HG03196 (cell line): ENCODE data around the gene CPSF4L.

Experiments used
- ATAC-seq: cut with Tn5 transposase; IDR thresholded peaks from one replicate; pipeline ENCODE4 v1.9.1; 2021; ENCODE audit not compliant: unreplicated experiment

CPSF4L gene

GRCh38 chr17:73232587-73233373 lies 28.9 kb downstream of the CPSF4L start:
- ATAC-seq = peak; percentile 21

- ATAC-seq = peak; percentile 87
Observed at GRCh38 chr17:73231841-73232586, 29.7 kb downstream of the CPSF4L start.

GRCh38 chr17:73231395-73231794 lies 30.3 kb downstream of the CPSF4L start:
- ATAC-seq = no peak

- ATAC-seq = no peak
Observed at GRCh38 chr17:73230088-73230487, 31.6 kb downstream of the CPSF4L start.

GRCh38 chr17:73228748-73229236 lies 32.9 kb downstream of the CPSF4L start:
- ATAC-seq = peak; percentile 37

- ATAC-seq = no peak
Observed at GRCh38 chr17:73227944-73228343, 33.7 kb downstream of the CPSF4L start.

GRCh38 chr17:73227379-73227778 lies 34.3 kb downstream of the CPSF4L start:
- no peak for ATAC-seq

- no peak for ATAC-seq
Observed at GRCh38 chr17:73226556-73227172, 35.0 kb downstream of the CPSF4L start.

GRCh38 chr17:73224663-73225305 lies 36.9 kb downstream of the CPSF4L start:
- ATAC-seq = no peak

GRCh38 chr17:73224237-73224636 lies 37.4 kb downstream of the CPSF4L start:
- no peak for ATAC-seq

GRCh38 chr17:73223626-73224230 lies 38.0 kb downstream of the CPSF4L start:
- ATAC-seq = no peak

- ATAC-seq = no peak
Observed at GRCh38 chr17:73215447-73215846, 46.2 kb downstream of the CPSF4L start.

GRCh38 chr17:73214851-73215250 lies 46.8 kb downstream of the CPSF4L start:
- no peak for ATAC-seq

- no peak for ATAC-seq
Observed at GRCh38 chr17:73214008-73214407, 47.7 kb downstream of the CPSF4L start.

- no peak for ATAC-seq
Observed at GRCh38 chr17:73211745-73212144, 49.9 kb downstream of the CPSF4L start.

GRCh38 chr17:73210002-73210678 lies 51.5 kb downstream of the CPSF4L start:
- ATAC-seq = no peak

GRCh38 chr17:73209436-73209835 lies 52.2 kb downstream of the CPSF4L start:
- no peak for ATAC-seq

- ATAC-seq = no peak
Observed at GRCh38 chr17:73208139-73208827, 53.4 kb downstream of the CPSF4L start.

GRCh38 chr17:73205459-73205961 lies 56.2 kb downstream of the CPSF4L start:
- ATAC-seq = no peak
